ENCODE results near the gene GRIK3.
A peak's percentile ranks its signal among the peaks of the same experiment; 100 is the strongest.
"Not testable (repeated sequence)": the region's sequence is repeated elsewhere in the genome, so short reads cannot be mapped to it uniquely, and the experiment has no call there.

Gene GRIK3

GRCh38 chr1:36934061-36934460 lies 100.3 kb downstream of the GRIK3 start:
- DNase-seq: no peak

GRCh38 chr1:36927826-36928225 lies 106.5 kb downstream of the GRIK3 start:
- no peak for DNase-seq

GRCh38 chr1:36925251-36925650 lies 109.1 kb downstream of the GRIK3 start:
- DNase-seq: no peak

GRCh38 chr1:36924282-36924811 lies 110.0 kb downstream of the GRIK3 start:
- DNase-seq: peak; percentile 79

- no peak for DNase-seq
Observed at GRCh38 chr1:36922593-36923426, 111.5 kb downstream of the GRIK3 start.

GRCh38 chr1:36922071-36922470 lies 112.2 kb downstream of the GRIK3 start:
- DNase-seq: no peak

- DNase-seq: no peak
Observed at GRCh38 chr1:36920801-36921405, 113.4 kb downstream of the GRIK3 start.

- DNase-seq: no peak
Observed at GRCh38 chr1:36920371-36920770, 113.9 kb downstream of the GRIK3 start.

- no peak for DNase-seq
Observed at GRCh38 chr1:36919491-36920145, 114.7 kb downstream of the GRIK3 start.

GRCh38 chr1:36918604-36919003 lies 115.7 kb downstream of the GRIK3 start:
- no peak for DNase-seq

- DNase-seq: not testable (repeated sequence)
Observed at GRCh38 chr1:36916542-36916941, 117.8 kb downstream of the GRIK3 start.

- DNase-seq: no peak
Observed at GRCh38 chr1:36913484-36914060, 120.7 kb downstream of the GRIK3 start.

- DNase-seq: no peak
Observed at GRCh38 chr1:36913016-36913415, 121.3 kb downstream of the GRIK3 start.

GRCh38 chr1:36912365-36912865 lies 121.9 kb downstream of the GRIK3 start:
- no peak for DNase-seq

GRCh38 chr1:36911561-36912364 lies 122.6 kb downstream of the GRIK3 start:
- DNase-seq: no peak

GRCh38 chr1:36910886-36911540 lies 123.3 kb downstream of the GRIK3 start:
- no peak for DNase-seq

- no peak for DNase-seq
Observed at GRCh38 chr1:36909946-36910725, 124.2 kb downstream of the GRIK3 start.

- not testable (repeated sequence) for DNase-seq
Observed at GRCh38 chr1:36909359-36909758, 125.0 kb downstream of the GRIK3 start.

GRCh38 chr1:36908096-36908495 lies 126.2 kb downstream of the GRIK3 start:
- no peak for DNase-seq

- DNase-seq: no peak
Observed at GRCh38 chr1:36906555-36906954, 127.8 kb downstream of the GRIK3 start.

GRCh38 chr1:36905941-36906340 lies 128.4 kb downstream of the GRIK3 start:
- DNase-seq: no peak

Measured in RPMI8226 (cell line).